IPS-NIHi7 (cell line): Measurements from ENCODE around the gene TMED10.
"Not testable (repeated sequence)": the region's sequence is repeated elsewhere in the genome, so short reads cannot be mapped to it uniquely, and the experiment has no call there.

Source experiments
- DNase-seq: peaks from one replicate; pipeline ENCODE4 v3.0.0; 2012; ENCODE audit warnings: mixed read lengths; ENCODE audit errors: extremely low spot score

Gene TMED10

GRCh38 chr14:75158843-75159614 lies 17.4 kb downstream of the TMED10 start:
- DNase-seq, result no peak

GRCh38 chr14:75156901-75157300 lies 19.5 kb downstream of the TMED10 start:
- DNase-seq, result no peak

- DNase-seq, result no peak
Measured at GRCh38 chr14:75156111-75156510, 20.3 kb downstream of the TMED10 start.

- DNase-seq, result no peak
Measured at GRCh38 chr14:75155169-75155568, 21.2 kb downstream of the TMED10 start.

- no peak for DNase-seq
Measured at GRCh38 chr14:75153295-75153694, 23.1 kb downstream of the TMED10 start.

- no peak for DNase-seq
Measured at GRCh38 chr14:75151851-75152250, 24.6 kb downstream of the TMED10 start.

GRCh38 chr14:75150637-75151036 lies 25.8 kb downstream of the TMED10 start:
- not testable (repeated sequence) for DNase-seq

- DNase-seq, result no peak
Measured at GRCh38 chr14:75150150-75150549, 26.3 kb downstream of the TMED10 start.

GRCh38 chr14:75147423-75148071 lies 28.9 kb downstream of the TMED10 start:
- peak; percentile 82 for DNase-seq

- DNase-seq, result no peak
Measured at GRCh38 chr14:75144944-75145343, 31.5 kb downstream of the TMED10 start.

- DNase-seq, result no peak
Measured at GRCh38 chr14:75143761-75144527, 32.5 kb downstream of the TMED10 start.

- DNase-seq, result no peak
Measured at GRCh38 chr14:75142494-75142893, 33.9 kb downstream of the TMED10 start.

GRCh38 chr14:75141967-75142366 lies 34.4 kb downstream of the TMED10 start:
- DNase-seq, result no peak

- DNase-seq, result no peak
Measured at GRCh38 chr14:75141062-75141461, 35.4 kb downstream of the TMED10 start.

GRCh38 chr14:75140620-75141019 lies 35.8 kb downstream of the TMED10 start:
- no peak for DNase-seq

GRCh38 chr14:75139185-75139584 lies 37.2 kb downstream of the TMED10 start:
- DNase-seq, result no peak

GRCh38 chr14:75138492-75138891 lies 37.9 kb downstream of the TMED10 start:
- no peak for DNase-seq

GRCh38 chr14:75134644-75135043 lies 41.8 kb downstream of the TMED10 start:
- no peak for DNase-seq

- no peak for DNase-seq
Measured at GRCh38 chr14:75133597-75133996, 42.8 kb downstream of the TMED10 start.

GRCh38 chr14:75132382-75133086 lies 43.9 kb downstream of the TMED10 start:
- peak; percentile 41 for DNase-seq

- DNase-seq, result no peak
Measured at GRCh38 chr14:75128596-75128990, 47.8 kb downstream of the TMED10 start.
